HG03108 (cell line): ENCODE data around the gene MEGF11.

ENCODE experiments used
- ATAC-seq: cut with Tn5 transposase; IDR thresholded peaks from one replicate; pipeline ENCODE4 v1.9.1; 2021; ENCODE audit warnings: moderate library complexity; ENCODE audit not compliant: unreplicated experiment

Gene MEGF11

DNA sequence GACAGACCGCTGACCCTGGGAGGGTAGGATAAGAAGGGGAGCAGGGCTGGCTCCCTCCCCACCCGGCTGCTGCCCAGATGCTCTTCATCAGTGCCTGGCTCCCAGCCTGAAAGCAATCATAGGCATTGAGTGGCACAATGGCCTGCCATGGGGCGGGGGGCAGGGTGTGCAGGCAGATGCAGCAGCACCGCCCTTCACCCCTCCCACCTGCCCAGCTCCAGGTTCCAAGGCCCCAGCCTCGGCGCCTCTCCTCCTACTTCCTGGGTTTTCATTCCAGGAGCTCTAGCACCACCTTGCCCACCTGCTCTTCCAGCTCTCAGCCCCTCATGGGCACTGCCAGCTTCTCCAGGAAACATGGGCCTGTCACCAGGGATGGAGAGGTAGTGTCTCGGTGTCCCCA is 101.7 kb downstream of the MEGF11 start:
- ATAC-seq: no peak

DNA sequence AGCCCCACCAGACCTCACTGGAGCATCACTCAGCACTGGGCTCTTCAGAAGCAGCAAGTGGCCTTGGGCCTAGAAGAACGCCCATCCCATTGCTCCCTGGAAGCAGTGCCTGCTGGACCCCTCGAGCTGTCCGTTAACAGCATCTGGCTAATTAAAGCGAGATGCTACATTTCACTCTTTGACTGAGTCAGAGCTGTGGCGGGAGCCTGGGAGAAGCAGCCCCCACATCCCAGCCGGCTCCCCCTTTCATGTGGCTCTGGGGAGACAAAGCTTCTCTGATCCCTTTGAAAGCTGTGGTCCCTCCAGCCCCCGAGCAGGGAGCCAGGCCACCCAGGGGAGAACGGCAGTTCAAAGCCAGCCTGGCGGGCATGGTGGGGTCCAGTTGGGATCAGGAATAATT is 103.7 kb downstream of the MEGF11 start:
- ATAC-seq: no peak

DNA sequence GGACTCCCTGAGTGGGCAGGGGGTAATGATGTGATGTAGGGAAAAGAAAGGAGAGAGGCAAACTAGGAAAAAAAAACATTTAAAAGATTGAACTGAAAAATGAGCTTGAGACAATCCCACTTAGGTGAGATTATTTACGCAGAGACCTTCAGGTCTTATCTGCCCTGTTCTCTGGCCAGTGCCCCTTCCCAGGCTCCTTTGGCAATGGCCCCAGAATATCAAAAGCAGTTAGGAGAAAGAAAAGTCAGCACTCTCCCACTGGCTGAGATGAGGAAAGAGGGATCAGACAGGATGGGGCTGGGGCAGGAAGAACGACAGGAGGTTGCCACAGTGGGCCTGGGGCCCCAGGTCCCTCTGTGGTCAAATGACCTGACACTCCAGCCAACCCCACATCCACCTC is 105.4 kb downstream of the MEGF11 start:
- no peak for ATAC-seq

DNA sequence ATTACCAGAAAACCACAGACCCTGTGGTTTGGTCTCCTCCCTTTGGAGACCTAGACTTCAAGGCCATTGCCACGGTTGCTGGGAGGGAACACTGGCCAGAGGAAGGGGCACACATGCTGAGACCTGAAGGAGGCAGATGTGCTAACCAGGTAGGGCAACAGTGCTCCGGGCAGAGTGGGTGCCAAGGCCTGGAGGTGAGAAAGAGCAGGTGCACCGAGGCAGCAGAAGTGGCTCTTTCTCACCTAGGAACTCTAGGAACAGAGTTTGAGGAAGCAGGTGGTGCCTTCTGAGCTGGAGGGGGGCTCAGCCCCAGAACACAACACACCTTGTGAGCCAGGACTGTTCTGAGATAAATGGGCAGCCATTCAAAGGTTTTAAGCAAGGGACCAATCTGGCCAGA is 106.1 kb downstream of the MEGF11 start:
- ATAC-seq: no peak

DNA sequence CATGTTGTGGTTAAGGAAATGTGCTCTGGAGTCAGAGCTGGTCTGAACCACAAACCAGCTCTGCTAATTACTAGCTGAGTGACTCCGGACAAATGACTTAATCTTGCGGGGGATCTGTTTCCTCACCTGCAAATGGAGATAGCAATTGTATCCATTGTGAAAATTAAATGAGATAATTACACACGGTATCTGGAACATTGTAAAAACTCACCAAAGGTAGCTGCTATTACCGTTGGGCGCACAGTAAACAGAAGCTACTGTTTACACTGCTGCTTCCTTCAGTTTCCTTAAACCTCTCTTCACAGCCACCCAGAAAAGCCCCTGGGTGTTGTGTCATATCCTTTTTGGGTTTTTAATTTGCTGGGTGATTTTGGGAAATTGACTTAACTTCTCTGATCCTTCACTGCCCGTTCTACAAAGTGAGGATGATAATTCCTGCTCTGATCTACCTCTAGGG is 107.8 kb downstream of the MEGF11 start:
- ATAC-seq: no peak

DNA sequence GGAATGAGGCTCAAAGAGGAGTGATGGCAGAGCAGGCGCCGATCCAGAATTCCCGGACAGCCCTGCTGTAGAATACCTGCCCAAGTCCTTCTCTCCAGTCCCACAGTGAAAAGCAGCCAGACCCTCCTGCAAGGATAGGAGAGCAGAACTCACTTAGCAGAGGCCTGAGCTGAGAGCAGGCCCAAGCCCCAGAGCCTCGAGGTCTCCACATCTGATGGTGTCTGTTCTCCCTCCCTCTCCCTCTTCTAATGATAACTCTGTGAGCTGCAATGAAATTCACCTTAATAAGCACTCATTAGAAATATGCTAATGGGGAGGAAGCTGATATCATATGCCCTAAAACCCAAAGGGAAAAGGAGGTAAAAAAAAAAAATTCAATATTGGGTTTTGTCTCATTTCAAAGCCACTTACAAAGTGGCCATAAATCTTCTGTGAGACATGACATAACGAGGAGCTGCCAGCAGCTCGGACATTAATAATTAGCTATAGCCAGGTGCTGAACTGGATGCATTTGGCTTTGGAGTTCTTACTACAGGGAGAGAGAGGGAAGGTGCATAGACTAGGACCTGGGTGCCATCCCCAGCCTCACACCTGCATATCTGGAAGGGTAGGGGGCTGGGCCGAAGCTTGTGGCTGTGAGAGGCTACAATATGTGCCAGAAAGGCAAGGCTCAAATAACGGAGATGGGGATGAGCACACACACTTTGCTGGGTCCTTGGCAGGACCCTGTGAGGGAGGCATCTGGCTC is 108.4 kb downstream of the MEGF11 start:
- no peak for ATAC-seq

DNA sequence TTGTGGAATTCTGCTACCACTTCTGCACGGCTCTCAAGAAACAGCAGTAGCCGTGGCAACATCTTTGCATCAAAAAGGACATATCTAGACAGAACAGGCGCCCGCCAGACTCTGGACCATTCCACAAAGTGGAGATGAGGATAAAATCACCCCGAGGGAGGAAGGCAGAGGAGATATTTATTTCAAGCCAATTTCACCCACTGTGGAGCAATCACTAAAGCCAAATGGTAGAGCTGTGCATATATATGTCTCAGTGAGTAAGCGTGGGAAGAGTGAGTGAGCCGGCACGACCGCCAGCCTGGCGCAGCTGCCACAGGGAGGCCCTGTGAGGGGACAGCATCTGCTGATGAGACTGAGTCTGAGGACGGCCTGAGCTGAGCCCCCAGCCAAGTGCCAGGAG is 111.3 kb downstream of the MEGF11 start:
- no peak for ATAC-seq

DNA sequence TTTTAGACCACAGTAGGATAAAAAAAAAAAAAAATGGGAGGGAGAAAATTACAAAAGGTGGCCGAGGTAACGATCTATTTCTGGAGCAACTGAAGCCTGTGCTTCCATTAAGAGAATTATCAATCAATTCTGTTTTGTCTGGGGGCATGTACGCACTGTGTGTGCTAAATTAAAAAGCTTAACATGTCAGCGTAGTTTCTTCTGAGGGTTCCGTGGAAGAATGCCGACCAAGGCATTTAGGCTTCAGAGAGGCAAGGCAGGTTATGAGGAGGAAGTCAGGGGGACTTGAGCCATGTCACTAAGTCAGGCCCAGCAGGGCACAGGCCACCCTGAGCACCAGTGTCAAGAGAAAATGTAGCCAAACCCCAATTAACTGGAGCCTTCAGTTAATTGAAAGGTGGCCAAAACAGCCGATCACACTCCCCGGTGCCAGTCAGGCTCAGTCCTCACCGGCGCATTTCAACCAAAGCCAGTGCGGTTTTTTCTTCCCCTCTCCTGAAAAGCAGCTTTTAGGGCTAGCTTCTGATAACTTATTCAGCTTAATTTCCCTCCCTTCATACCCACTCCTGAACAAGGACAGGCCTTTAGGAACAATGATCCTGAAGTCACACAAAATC is 113.9 kb downstream of the MEGF11 start:
- ATAC-seq: no peak

DNA sequence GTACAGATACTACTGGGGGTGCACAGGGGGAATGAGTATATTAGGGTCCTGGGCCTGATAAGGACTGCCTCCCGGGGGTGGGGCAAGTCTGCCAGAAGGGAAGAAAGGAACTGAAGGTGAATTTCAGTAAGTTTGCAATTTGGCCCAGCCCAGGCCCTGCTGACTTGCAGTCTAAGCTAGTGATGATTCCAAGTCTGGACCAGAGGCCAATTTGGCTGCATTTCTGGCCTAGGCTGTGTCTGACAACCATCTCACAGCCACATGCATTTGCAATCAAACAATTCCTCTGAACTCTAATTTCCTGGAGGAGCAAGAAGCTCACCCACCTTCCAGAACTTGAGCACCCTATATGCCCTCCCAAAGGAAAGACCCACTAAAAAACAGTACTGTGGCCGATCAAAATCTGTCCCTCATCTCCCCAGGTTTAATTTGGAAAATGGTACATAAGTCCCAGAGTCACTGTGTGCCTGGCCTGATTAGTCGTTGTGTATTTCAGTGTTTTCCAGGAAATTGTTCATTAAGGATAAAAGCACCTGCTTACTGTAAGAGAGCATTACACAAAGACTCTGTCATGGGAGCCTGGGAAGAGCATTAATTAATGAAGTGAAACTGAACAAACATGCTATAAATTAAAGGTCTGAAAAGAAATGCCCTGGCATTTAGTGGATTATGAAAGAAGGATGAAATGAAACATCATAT is 114.5 kb downstream of the MEGF11 start:
- no peak for ATAC-seq

DNA sequence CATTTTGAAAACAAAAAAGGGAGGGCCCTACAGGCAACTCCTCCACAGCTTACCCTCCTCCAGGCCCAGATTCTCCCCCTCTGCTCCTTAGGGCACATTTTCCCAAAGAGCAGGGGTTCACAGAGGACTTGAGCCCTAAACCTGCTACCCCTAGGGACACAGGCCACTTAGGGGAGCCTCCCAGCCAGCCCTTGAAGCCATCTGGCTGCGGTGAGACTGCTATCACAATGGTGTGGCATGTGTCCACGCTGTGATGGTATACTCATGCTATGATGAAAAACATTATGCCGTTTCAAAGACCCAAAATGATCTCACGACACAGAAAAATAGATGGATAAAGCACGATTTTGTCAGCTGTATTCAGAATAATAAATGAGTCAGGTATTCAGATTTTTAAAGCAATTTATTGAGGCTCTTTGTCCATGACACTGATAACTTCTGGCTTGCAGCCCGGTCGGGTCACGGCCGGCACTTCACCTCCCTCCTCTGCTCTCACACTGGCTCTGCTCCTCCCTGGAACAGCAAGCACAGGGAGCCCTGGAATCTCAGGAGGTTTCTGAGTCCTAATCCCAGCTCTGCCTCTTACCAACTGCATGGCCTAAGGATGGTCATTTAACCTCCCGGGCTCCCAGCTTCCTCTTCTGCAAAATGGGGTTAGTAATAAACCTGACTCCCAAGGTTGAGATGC is 115.3 kb downstream of the MEGF11 start:
- ATAC-seq: no peak

DNA sequence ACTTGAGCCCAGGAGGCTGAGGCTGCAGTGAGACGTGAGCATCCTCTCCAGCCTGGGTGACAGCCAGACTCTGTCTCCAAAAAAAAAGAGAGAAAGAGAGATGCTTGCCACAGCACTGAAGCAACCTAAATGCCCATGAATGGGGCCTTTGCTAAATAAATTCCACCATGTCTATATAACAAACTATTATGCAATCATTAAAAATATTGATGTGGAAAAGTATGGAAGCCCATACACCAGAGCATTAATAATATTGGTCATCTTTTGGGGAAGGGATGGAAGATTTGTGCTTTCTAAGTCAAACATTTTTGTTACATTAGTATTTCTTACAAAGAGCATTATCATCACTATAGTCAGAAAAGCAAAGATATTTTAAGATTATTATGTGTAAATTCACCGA is 116.6 kb downstream of the MEGF11 start:
- no peak for ATAC-seq

DNA sequence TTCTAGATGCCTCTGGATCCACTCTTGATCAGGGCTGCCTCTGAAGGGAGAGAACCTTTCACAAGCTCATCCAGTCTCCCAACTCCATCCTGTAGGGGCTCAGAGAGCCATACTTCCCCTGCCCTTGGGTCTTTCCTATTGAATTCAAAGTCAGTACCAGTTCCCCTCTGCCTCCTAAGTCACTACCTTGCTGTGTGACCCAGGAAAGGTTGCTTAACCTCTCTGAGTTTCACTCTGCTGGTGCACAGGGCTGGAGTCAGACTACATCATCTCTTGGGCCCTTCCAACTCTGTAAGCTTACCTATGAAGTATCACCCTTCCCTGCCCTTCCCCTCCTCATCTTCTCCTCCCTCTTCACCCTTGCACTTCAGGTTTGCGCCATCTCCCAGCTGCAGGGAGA is 117.9 kb downstream of the MEGF11 start:
- ATAC-seq: no peak

DNA sequence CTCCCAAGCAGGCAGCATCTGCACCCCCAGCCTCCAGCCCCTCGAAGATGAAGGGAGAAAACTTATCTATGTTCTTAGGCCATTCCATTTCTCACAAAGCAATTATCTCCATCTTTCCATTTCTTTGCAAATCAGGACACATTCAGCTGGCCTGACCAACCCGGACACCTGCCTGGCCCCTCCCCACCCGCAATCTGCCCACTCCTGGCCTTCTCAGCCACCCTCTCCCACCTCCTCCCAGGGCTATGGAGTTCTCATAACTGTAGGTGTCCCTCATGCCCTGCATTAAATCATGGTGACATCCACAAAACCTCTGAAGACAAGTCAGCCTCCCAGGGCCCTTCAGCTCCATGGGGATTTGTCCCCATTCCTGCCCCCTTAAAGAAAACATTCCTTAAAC is 119.3 kb downstream of the MEGF11 start:
- ATAC-seq: no peak

DNA sequence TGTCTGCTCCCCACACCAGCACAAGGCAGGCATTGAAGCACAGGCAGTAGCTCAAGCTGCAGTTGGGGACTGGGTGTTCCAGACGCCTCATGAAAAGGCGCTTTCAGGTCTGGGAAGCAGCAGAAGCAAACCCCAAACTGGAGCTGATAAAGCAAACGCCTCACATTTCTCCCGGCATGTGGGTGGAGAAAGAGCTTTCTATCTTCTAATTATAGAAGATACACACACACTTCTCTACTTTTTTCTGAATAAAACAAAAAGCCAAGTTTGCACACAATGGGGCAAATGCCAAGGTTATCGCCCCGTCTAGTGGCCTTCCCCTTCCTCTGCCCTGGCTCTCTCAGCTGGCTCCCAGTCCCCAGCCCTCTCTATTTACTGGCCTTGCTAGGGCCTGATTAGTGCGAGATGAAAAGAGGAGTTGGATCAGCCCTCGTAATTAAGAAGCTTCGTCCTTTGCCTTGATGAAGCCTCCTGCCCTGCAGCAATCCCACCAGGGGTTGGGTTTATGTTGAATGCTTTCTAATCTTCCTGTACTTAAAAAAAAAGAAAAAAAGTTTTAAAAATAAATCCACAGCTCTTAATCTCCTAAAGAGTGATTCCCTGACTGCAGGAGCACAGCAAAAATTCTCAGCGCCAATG is 120.2 kb downstream of the MEGF11 start:
- no peak for ATAC-seq

DNA sequence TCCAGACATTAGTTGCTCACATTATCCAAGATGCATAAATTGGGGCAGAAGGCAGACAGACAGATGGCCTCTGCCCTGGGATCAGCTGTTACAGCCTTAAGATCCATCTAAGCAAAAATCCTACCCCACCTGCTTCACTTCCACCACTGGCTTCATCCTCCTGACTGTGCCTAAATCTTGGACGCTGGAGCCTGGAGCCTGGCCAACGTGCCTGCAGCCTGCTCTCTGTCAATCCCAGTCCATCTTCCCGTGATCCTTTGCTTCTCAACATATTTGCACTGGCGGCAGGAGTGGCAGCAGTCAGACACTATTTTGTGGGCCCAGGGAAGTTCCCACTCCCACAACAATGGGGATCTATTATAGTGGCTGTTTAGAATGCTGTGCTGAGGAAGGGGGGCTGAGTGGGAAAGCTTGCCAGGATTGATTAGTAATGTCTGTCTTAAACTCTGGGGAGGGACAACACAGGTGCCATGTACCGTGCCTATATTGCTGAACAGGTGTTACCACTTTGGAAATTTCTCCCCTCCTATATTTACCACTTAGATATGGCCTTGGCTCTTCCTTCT is 121.2 kb downstream of the MEGF11 start:
- ATAC-seq: no peak

DNA sequence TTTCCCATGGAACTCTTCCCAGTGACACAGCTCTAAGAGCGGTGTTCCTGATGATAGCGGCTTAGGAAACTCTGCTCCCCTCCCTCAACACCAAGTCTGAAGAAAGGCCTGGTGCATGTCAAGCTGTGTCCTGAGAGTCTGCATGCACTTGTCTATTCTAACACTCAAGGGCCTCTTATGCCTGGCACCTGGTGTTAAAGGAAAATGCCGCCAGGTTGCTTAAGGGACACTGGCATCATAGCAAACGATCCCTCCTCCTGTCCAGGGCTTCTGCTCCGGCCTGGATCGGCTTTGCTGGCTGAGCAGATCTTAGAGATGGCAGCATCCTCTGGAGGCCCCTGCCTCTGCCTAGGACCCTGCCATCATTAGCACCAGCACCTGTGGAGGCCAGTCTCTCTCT is 121.7 kb downstream of the MEGF11 start:
- ATAC-seq: no peak

DNA sequence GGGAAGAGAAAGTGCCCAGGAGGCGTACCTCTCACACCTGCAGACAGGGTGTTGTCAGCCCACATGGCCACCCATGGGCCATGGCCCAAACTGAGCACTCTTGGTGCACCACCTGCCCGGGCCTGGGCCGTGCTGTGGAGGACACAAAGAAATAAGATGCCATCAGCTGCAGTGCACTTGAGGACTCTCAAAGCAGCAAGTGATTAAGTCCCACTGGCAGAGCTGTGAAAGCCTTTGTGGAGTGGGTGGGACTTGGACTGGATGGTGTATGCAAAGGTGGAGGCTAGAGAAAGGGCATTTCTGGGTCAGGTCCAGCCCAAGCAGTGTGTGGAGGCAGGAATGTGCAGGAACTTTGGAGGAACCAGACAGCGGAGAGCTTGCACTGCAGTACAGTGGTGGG is 122.3 kb downstream of the MEGF11 start:
- no peak for ATAC-seq

DNA sequence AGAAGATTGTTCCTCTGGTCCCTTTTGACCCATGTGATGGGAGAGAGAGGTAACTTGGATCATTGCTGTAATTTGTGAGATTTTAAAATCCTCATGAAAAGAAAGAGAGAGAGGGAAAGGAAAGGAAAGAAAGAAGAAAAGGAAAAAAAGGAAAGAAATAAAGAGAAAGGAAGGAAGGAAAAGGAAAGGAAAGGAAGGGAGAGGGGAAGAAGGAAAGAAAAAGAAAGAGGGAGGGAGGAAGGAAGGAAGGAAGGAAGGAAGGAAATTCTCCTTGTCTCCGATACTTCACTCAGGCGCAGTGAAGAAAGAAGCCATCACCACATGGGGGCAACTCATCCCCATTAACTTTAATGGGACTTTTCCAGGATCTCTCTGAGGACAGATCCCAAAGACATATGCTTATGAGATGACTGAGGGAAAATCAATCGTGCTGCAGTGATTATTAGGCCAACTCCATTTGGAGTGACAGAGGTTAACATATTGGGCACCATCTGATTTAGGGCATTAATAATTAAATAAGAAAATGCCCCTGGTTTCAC is 123.0 kb downstream of the MEGF11 start:
- no peak for ATAC-seq

DNA sequence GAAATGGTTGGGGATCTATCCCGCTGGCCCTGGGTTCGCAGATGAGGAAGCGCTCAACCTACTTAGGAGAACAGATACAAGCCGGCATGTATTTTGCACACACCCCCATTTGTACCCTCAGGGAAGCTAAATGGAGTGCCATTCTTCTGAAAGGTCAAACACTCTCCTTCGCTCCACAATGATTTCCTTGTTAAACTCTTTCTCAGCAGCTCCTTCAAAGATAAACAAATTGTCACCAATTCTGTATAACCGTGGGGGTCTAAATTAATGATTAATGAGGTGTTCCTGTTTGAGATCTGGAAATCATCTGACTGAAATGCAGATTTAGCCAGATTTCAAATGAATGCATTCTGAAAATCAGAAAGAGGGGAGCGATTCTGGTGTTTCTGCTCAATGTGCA is 124.0 kb downstream of the MEGF11 start:
- no peak for ATAC-seq

DNA sequence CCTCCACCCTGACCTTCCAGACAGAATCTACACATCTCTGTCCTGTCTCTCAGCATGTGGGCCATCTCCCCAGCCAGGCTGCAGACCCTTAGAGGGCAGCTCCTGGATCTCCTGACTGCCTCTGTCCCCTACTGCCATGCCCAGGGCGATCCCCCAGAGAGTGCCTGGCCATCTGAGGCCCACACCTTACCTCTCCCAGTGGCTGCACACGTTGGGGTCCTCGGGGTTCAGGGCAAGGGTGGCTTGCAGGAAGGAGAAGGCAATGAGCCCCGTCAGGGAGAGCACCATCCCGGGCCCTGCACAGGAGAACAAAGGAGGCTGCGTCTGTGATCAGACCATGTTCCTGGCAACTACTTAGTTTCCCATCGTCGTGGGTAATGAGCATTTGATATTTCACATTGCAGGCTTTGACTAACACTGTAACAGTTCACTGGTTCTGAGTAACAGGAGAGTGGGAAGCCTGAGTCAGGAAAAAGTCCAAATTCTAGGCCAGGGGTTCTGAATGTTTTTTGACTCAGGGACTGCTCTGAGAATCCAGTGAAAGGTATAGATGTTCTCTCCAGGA is 125.4 kb downstream of the MEGF11 start:
- ATAC-seq: no peak
